Adrenal gland (tissue), 12 donors: ENCODE data around the gene FLT3LG. TPM values are rescaled to one million over a fixed set of nuclear protein-coding genes. Genes with fewer than 3 reads are reported as not detected.

ENCODE experiments used
- DNase-seq, 7 donors: peaks; one replicate each; pipeline ENCODE4 v3.0.0-alpha.2; 2019 to 2020
- H3K27ac ChIP-seq, 5 donors: fragments of 200-600 bp; sonication (generic) in 4 of 5; 1 replicate in 3 of 5; 2 replicates in 2 of 5; pipeline versions ENCODE4 v1.5.1 to v1.8.0; 2016 to 2020; ENCODE audit warnings: mild to moderate bottlenecking in 1 of 5
- H3K27me3 ChIP-seq: fragments of 200-600 bp; 2 replicates; pipeline ENCODE4 v1.8.0; 2021
- H3K36me3 ChIP-seq, 2 donors: fragments of 200-600 bp; replicated peaks in 1 of 2; 1 replicate in 1 of 2; 2 replicates in 1 of 2; pipeline versions ENCODE4 v1.5.1 to v1.8.0; 2018 to 2022
- H3K4me1 ChIP-seq, 2 donors: fragments of 200-600 bp; replicated peaks in 1 of 2; 1 replicate in 1 of 2; 2 replicates in 1 of 2; pipeline versions ENCODE4 v1.5.1 to v1.8.0; 2018 to 2021
- H3K4me3 ChIP-seq, 4 donors: fragments of 200-600 bp; sonication (generic) in 3 of 4; one replicate each; pipeline ENCODE4 v1.5.1; 2016 to 2018
- H3K9me3 ChIP-seq, 3 donors: fragments of 200-600 bp; sonication (generic) in 1 of 3; replicated peaks in 1 of 3; 1 replicate in 2 of 3; 2 replicates in 1 of 3; pipeline versions ENCODE4 v1.5.1 to v1.8.0; 2016 to 2021
- POLR2A ChIP-seq, 2 donors: fragments of 450-650 bp; IDR thresholded peaks; one replicate each; pipeline ENCODE4 v1.6.1; 2017; ENCODE audit warnings: antibody characterized with exemption in 2 of 2, mild to moderate bottlenecking in 2 of 2, moderate library complexity in 1 of 2
- WGBS, 4 donors: extraction: QIAGEN DNeasy Blood & Tissue Kit in 2 of 4; methylation state at CpG; one replicate each; pipeline versions ENCODE4 v1.1.5 to v1.1.7; 2013 to 2017; 5-methylcytosine and 5-hydroxymethylcytosine counted together
- intact Hi-C, 2 donors: fragments of 100-400 bp; cut with DNase I; formaldehyde crosslinking; loops; one replicate each; pipeline versions ENCODE4 v1.14.1 to v1.15.0; 2022 to 2023
- polyA plus RNA-seq, 3 donors: library from polyadenylated mRNA; stranded (reverse); fragments of 200-250 nt in 2 of 3; fragments of 350-450 nt in 1 of 3; fragmentation: Illumina TruSeq in 1 of 3; extraction: RNeasy Lipid Tissue Mini Kit (QIAGEN cat#74804) in 1 of 3; gene quantifications; one replicate each; pipeline ENCODE4 v1.2.3, GENCODE V29; 2013 to 2014
- total RNA-seq, 9 donors: library from RNA; depleted of rRNA in 4 of 9; stranded (reverse); fragments of >200 nt in 4 of 9; fragments of 120-200 nt in 1 of 9; fragmentation: NEBNext Ultra II Directional in 1 of 9; extraction: Animal tissue kit (Norgen Biotek cat#: 25700) in 1 of 9; gene quantifications; one replicate each; pipeline versions ENCODE4 v1.1.0 to v1.2.4, GENCODE V29; 2013 to 2023
- TF ChIP-seq, protein P1 (sequence below), 6 experiments: fragments of 450-650 bp in 4 of 6; fragments of 200-600 bp in 2 of 6; sonication (generic) in 1 of 6; IDR thresholded peaks; 1 replicate in 5 of 6; 2 replicates in 1 of 6; pipeline versions ENCODE4 v1.5.1 to v1.8.0; 2016 to 2021; ENCODE audit warnings: antibody characterized with exemption in 6 of 6, mild to moderate bottlenecking in 2 of 6, moderate library complexity in 1 of 6
- donor health status: healthy with polysubstance abuse.
- donor health status: Bipolar disorder and iron deficiency.
- donor health status: DM: yes; HTN: yes; CAD: no.
- donor health status: DM: no; HTN: no; CAD: no.
- donor health status: DM: no; HTN: no; CAD: no.
- donor health status: DM: yes; HTN: yes; CAD: no.

Gene FLT3LG
- total and polyA plus RNA-seq, 12 donors, result 1.2 to 33.8 (median 8.7) TPM

DNA sequence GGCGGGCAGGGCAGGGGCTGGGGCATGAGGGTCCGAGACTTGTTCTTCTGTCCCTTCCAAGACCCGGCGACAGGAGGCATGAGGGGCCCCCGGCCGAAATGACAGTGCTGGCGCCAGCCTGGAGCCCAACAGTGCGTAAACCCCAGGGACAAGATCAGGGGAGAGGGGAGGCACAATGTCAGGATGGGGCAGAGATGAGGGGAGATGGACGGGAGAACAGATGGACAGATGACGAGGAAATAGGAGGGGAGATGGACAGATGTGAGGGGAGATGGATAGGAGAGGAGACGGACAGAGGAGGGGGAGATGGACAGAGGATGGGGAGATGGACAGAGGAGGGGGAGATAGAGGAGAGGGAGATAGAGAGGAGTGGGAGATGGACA, 518 bp downstream of the FLT3LG start:
- WGBS, 4 donors, result 7 to 12% (median 8%) methylated on average over 9 to 11 of the region's 11 CpGs
- Histone ChIP-seq H3K27me3 (no peaks in the 10 kb centered on the region), H3K4me1 (peaks cover 5 to 6% of the 10 kb centered on the region in 2 donors), H3K4me3 (peak overlapping the region in 2 of 4 donors; percentile 73), H3K36me3 (no peaks in the 10 kb centered on the region), H3K27ac (peak overlapping the region in 2 of 5 donors; percentile 72 to 73), H3K9me3 (no peaks in the 10 kb centered on the region)
- no peak for TF ChIP-seq POLR2A (IDR thresholded peaks at IDR 0.05)
- TF ChIP-seq, protein P1, sequence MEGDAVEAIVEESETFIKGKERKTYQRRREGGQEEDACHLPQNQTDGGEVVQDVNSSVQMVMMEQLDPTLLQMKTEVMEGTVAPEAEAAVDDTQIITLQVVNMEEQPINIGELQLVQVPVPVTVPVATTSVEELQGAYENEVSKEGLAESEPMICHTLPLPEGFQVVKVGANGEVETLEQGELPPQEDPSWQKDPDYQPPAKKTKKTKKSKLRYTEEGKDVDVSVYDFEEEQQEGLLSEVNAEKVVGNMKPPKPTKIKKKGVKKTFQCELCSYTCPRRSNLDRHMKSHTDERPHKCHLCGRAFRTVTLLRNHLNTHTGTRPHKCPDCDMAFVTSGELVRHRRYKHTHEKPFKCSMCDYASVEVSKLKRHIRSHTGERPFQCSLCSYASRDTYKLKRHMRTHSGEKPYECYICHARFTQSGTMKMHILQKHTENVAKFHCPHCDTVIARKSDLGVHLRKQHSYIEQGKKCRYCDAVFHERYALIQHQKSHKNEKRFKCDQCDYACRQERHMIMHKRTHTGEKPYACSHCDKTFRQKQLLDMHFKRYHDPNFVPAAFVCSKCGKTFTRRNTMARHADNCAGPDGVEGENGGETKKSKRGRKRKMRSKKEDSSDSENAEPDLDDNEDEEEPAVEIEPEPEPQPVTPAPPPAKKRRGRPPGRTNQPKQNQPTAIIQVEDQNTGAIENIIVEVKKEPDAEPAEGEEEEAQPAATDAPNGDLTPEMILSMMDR (IDR thresholded peaks at IDR 0.05), result no peak
- DNase-seq, result no peak
- intact Hi-C loops, result no loop called here

DNA sequence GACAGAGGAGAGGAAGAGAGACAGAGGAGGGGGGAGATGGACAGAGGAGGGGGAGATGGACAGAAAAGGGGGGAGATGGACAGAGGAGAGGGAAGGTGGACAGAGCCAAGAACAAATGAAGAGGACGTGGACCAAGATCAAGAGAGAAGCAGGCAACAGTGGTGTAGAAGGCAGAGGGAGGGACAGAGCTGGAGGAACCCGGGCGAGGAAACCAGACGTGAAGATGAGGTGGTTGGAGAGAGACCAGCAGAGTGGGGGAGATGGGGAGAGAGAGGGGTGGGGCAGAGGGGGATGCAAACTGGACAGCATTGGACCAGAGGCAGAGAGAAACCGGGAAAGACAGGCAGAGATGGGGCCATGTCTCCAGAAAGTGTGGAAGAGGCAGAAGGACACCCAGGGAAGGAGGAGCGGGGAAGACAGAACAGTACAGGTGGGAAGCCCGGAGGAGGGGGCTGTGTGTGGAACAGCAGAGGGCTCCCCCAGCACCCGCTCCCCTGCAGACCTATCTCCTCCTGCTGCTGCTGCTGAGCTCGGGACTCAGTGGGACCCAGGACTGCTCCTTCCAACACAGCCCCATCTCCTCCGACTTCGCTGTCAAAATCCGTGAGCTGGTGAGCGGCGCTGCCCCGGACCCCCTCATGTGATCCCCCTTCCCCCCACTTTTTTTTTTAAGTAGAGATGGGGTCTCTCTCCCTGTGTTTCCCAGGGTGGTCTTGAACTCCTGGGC, 1.3 kb downstream of the FLT3LG start:
- no peak for DNase-seq
- 70 to 76% (median 74%) methylated on average over 14 to 15 of the region's 15 CpGs for WGBS, 4 donors
- Histone ChIP-seq H3K36me3 (no peaks in the 10 kb centered on the region), H3K4me1 (peaks cover 5 to 6% of the 10 kb centered on the region in 2 donors), H3K27ac (peak overlapping the region in 1 of 5 donors; percentile 11), H3K4me3 (no peak overlapping the region), H3K27me3 (no peaks in the 10 kb centered on the region), H3K9me3 (no peaks in the 10 kb centered on the region)
- intact Hi-C loops, result no loop called here
- no peak for TF ChIP-seq POLR2A (IDR thresholded peaks at IDR 0.05)
- TF ChIP-seq, protein P1 (IDR thresholded peaks at IDR 0.05), result no peak

DNA sequence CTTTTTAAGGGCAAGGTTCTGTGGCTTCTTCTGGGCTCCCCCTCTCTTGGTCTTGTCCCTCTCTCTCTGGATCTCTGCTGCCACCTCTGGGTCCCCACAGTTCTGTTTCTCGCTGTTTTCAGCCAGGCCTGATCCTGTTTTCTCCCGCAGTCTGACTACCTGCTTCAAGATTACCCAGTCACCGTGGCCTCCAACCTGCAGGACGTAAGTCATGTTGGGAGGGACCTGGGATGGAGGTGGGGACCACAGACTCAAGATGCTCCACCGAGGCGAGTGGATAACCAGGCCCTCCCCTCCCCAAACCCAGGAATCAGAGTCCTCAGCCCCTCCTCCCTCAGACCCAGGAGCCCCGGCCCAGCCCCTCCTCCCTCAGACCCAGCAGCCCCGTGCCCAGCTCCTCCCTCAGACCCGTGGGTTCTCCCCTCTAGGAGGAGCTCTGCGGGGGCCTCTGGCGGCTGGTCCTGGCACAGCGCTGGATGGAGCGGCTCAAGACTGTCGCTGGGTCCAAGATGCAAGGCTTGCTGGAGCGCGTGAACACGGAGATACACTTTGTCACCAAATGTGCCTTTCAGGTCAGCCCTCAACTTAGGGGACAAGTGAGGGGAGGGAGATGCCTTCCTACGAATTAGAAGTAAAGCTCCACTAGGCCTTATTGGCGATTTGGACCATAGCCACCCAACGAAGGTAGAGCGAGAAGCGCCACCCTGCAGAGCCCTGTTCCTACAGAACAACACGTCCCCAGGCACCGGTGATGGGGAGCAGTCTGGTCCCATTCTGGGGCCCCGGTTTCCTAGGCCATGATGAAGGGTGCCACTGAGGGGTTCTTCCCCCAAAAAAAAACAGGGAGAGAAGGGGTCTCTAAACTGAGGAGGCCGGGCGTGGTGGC, 2.2 kb downstream of the FLT3LG start:
- intact Hi-C loops, result no loop called here
- TF ChIP-seq POLR2A (IDR thresholded peaks at IDR 0.05), result no peak
- TF ChIP-seq, protein P1 (IDR thresholded peaks at IDR 0.05), result peak in 5 of 6 experiments; percentile 6 to 31 (median 11)
- no peaks in the 10 kb centered on the region for H3K27me3 ChIP-seq
- WGBS, 4 donors, result 59 to 81% (median 69%) methylated on average over 17 to 27 of the region's 27 CpGs
- peaks cover 5 to 6% of the 10 kb centered on the region in 2 donors for H3K4me1 ChIP-seq
- H3K9me3 ChIP-seq, result no peaks in the 10 kb centered on the region
- no peaks in the 10 kb centered on the region for H3K36me3 ChIP-seq
- no peak for DNase-seq
- no peak overlapping the region for H3K27ac ChIP-seq
- H3K4me3 ChIP-seq, result no peak overlapping the region

DNA sequence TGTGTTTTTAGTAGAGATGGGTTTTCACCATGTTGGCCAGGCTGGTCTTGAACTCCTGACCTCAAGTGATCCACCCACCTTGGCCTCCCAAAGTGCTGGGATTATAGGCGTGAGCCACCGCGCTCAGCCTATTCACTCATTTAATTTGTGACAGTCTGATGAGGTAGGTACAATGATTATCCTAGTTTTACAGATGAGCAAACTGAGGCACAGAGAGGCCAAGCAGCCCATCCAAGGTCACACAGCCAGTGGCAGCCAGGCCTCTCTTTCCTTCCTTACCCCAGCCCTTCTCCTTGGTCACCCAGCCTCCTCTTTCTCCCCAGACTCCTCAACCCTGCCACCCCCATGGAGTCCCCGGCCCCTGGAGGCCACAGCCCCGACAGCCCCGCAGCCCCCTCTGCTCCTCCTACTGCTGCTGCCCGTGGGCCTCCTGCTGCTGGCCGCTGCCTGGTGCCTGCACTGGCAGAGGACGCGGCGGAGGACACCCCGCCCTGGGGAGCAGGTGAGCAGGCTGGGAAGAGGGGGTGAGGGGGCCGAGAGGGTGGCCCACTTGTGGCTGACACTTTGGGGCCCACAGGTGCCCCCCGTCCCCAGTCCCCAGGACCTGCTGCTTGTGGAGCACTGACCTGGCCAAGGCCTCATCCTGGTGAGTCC, 6.1 kb downstream of the FLT3LG start:
- intact Hi-C loops, result no loop called here
- Histone ChIP-seq H3K27me3 (no peaks in the 10 kb centered on the region), H3K4me1 (peaks cover 0 to 6% of the 10 kb centered on the region in 2 donors), H3K9me3 (no peaks in the 10 kb centered on the region), H3K36me3 (no peaks in the 10 kb centered on the region), H3K4me3 (no peak overlapping the region), H3K27ac (no peak overlapping the region)
- TF ChIP-seq, protein P1 (IDR thresholded peaks at IDR 0.05), result no peak
- no peak for TF ChIP-seq POLR2A (IDR thresholded peaks at IDR 0.05)
- no peak for DNase-seq
- 88 to 93% (median 90%) methylated on average over 8 to 14 of the region's 14 CpGs for WGBS, 4 donors
